HTR-8/SVneo (cell line): ENCODE data around the gene SPATA1.
"Not testable (repeated sequence)": the region's sequence is repeated elsewhere in the genome, so short reads cannot be mapped to it uniquely, and the experiment has no call there.

Source experiments
- DNase-seq: peaks from one replicate; pipeline ENCODE4 v3.0.0; 2011; ENCODE audit warnings: low spot score, mixed read lengths; ENCODE audit not compliant: insufficient read length
- FAIRE-seq: peaks from 2 replicates; lab custom pipeline; 2011; peaks lifted over from hg19 to GRCh38; lab: Jason Lieb, UNC

The SPATA1 gene

GRCh38 chr1:84583648-84584047, 77.5 kb downstream of the SPATA1 start:
- FAIRE-seq, result no peak
- DNase-seq, result no peak

GRCh38 chr1:84584126-84584525, 77.9 kb downstream of the SPATA1 start:
- DNase-seq, result no peak
- FAIRE-seq, result no peak

- FAIRE-seq, result no peak
Measured at GRCh38 chr1:84585803-84586202, 79.6 kb downstream of the SPATA1 start.

GRCh38 chr1:84587099-84587498, 80.9 kb downstream of the SPATA1 start:
- FAIRE-seq (no peak), DNase-seq (no peak)

More at GRCh38 chr1:84585803-84586202, 79.6 kb downstream of the SPATA1 start:
- DNase-seq, result no peak

- DNase-seq, FAIRE-seq: not testable (repeated sequence)
Measured at GRCh38 chr1:84594959-84595358, 88.8 kb downstream of the SPATA1 start.

- FAIRE-seq, result no peak
Measured at GRCh38 chr1:84597011-84597410, 90.8 kb downstream of the SPATA1 start.

GRCh38 chr1:84598418-84598817, 92.2 kb downstream of the SPATA1 start:
- no peak for FAIRE-seq
- DNase-seq, result no peak

More at GRCh38 chr1:84597011-84597410, 90.8 kb downstream of the SPATA1 start:
- DNase-seq, result no peak

- no peak for FAIRE-seq
Measured at GRCh38 chr1:84598846-84599741, 92.9 kb downstream of the SPATA1 start.

GRCh38 chr1:84600796-84601195, 94.6 kb downstream of the SPATA1 start:
- DNase-seq, result no peak
- no peak for FAIRE-seq

More at GRCh38 chr1:84598846-84599741, 92.9 kb downstream of the SPATA1 start:
- DNase-seq, result peak; percentile 29

GRCh38 chr1:84603223-84603622, 97.0 kb downstream of the SPATA1 start:
- no peak for DNase-seq
- FAIRE-seq, result no peak

GRCh38 chr1:84603941-84604830, 98.0 kb downstream of the SPATA1 start:
- FAIRE-seq (no peak), DNase-seq (peak; percentile 18)

- FAIRE-seq, result no peak
Measured at GRCh38 chr1:84605157-84605556, 99.0 kb downstream of the SPATA1 start.

GRCh38 chr1:84606977-84607376, 100.8 kb downstream of the SPATA1 start:
- FAIRE-seq (no peak), DNase-seq (no peak)

More at GRCh38 chr1:84605157-84605556, 99.0 kb downstream of the SPATA1 start:
- no peak for DNase-seq

GRCh38 chr1:84611091-84611490, 104.9 kb downstream of the SPATA1 start:
- FAIRE-seq (no peak), DNase-seq (no peak)

GRCh38 chr1:84611796-84612195, 105.6 kb downstream of the SPATA1 start:
- no peak for DNase-seq
- FAIRE-seq, result no peak

GRCh38 chr1:84613026-84613425, 106.8 kb downstream of the SPATA1 start:
- FAIRE-seq (no peak), DNase-seq (no peak)

GRCh38 chr1:84613887-84614286, 107.7 kb downstream of the SPATA1 start:
- no peak for DNase-seq

GRCh38 chr1:84615790-84616189, 109.6 kb downstream of the SPATA1 start:
- FAIRE-seq (no peak), DNase-seq (no peak)

More at GRCh38 chr1:84613887-84614286, 107.7 kb downstream of the SPATA1 start:
- no peak for FAIRE-seq
